GM19468 (cell line): ENCODE results near the gene CISD3.

Experiments used
- ATAC-seq: cut with Tn5 transposase; IDR thresholded peaks from one replicate; pipeline ENCODE4 v1.9.1; 2021; ENCODE audit warnings: mild to moderate bottlenecking, moderate library complexity, moderate number of reproducible peaks; ENCODE audit not compliant: unreplicated experiment; ENCODE audit errors: extremely low read depth

The CISD3 gene

GRCh38 chr17:38729886-38730525 lies at the start of gene CISD3:
TSS of gene CISD3 (plus strand) at chr17:38730341. CDS start at chr17:38730359, 18 bp downstream.
- peak; percentile 55 for ATAC-seq

GRCh38 chr17:38681096-38681495 lies 49.0 kb upstream of the CISD3 start:
- ATAC-seq = no peak

GRCh38 chr17:38685491-38685890 lies 44.6 kb upstream of the CISD3 start:
- ATAC-seq = no peak

GRCh38 chr17:38687286-38687685 lies 42.9 kb upstream of the CISD3 start:
- ATAC-seq = no peak

GRCh38 chr17:38690386-38690785 lies 39.8 kb upstream of the CISD3 start:
- no peak for ATAC-seq

- ATAC-seq = no peak
These were observed 39.0 kb upstream of the CISD3 start for GRCh38 chr17:38691154-38691553.

GRCh38 chr17:38693700-38694329 lies 36.3 kb upstream of the CISD3 start:
- no peak for ATAC-seq

GRCh38 chr17:38697061-38697820 lies 32.9 kb upstream of the CISD3 start:
- ATAC-seq = no peak

GRCh38 chr17:38698760-38699159 lies 31.4 kb upstream of the CISD3 start:
- ATAC-seq = no peak

- ATAC-seq = no peak
These were observed 28.5 kb upstream of the CISD3 start for GRCh38 chr17:38701504-38702165.

GRCh38 chr17:38702166-38702915 lies 27.8 kb upstream of the CISD3 start:
- no peak for ATAC-seq

GRCh38 chr17:38702916-38703741 lies 27.0 kb upstream of the CISD3 start:
- no peak for ATAC-seq

- ATAC-seq = no peak
These were observed 26.2 kb upstream of the CISD3 start for GRCh38 chr17:38703742-38704605.

- no peak for ATAC-seq
These were observed 25.3 kb upstream of the CISD3 start, which contains the start of gene MLLT6 for GRCh38 chr17:38704606-38705522. TSS of gene MLLT6 (plus strand) at chr17:38705273. CDS start at chr17:38705633, 360 bp downstream.

GRCh38 chr17:38705523-38705802 lies 24.7 kb upstream of the CISD3 start:
- ATAC-seq = no peak

GRCh38 chr17:38705803-38706504 lies 24.2 kb upstream of the CISD3 start:
- ATAC-seq = no peak
